T-helper 1 cell treated with Interleukin-12 subunit alpha and Interleukin-12 subunit beta and Interleukin-4 antibody, amounts not matched to agents 30 μg/mL and 1 μg/mL, for 36 hours (primary cell): Measurements from ENCODE around the gene EPHX1.
"Not testable (repeated sequence)": the region's sequence is repeated elsewhere in the genome, so short reads cannot be mapped to it uniquely, and the experiment has no call there.

Experiments
- H3K27ac Mint-ChIP-seq: one replicate; pipeline ENCODE4 v1.8.0; 2021; ENCODE audit warnings: mild to moderate bottlenecking, mixed read lengths
- H3K27me3 Mint-ChIP-seq: one replicate; pipeline ENCODE4 v1.8.0; 2021; ENCODE audit warnings: low read depth, mixed read lengths
- H3K36me3 Mint-ChIP-seq: one replicate; pipeline ENCODE4 v1.8.0; 2021; ENCODE audit warnings: low read depth, mixed read lengths
- H3K4me1 Mint-ChIP-seq: one replicate; pipeline ENCODE4 v1.8.0; 2021; ENCODE audit warnings: low read depth, mixed read lengths
- H3K4me3 Mint-ChIP-seq: one replicate; pipeline ENCODE4 v1.8.0; 2021; ENCODE audit warnings: mild to moderate bottlenecking, moderate library complexity, mixed read lengths
- H3K9me3 Mint-ChIP-seq: one replicate; pipeline ENCODE4 v1.8.0; 2021; ENCODE audit warnings: mixed read lengths

EPHX1 gene

GRCh38 chr1:225818229-225818628 is 8.3 kb downstream of the EPHX1 start:
- Mint-ChIP-seq H3K27ac (no peak overlapping the region), H3K4me3 (no peak overlapping the region), H3K4me1 (peaks cover 4% of the 10 kb centered on the region), H3K36me3 (no peaks in the 10 kb centered on the region), H3K9me3 (no peaks in the 10 kb centered on the region), H3K27me3 (peaks cover 7% of the 10 kb centered on the region)

- Mint-ChIP-seq H3K27me3 (peaks cover 7% of the 10 kb centered on the region), H3K36me3 (no peaks in the 10 kb centered on the region), H3K9me3 (no peaks in the 10 kb centered on the region), H3K27ac (no peak overlapping the region), H3K4me3 (no peak overlapping the region), H3K4me1 (peaks cover 4% of the 10 kb centered on the region)
These were observed 9.6 kb downstream of the EPHX1 start for GRCh38 chr1:225819346-225820192.

DNA sequence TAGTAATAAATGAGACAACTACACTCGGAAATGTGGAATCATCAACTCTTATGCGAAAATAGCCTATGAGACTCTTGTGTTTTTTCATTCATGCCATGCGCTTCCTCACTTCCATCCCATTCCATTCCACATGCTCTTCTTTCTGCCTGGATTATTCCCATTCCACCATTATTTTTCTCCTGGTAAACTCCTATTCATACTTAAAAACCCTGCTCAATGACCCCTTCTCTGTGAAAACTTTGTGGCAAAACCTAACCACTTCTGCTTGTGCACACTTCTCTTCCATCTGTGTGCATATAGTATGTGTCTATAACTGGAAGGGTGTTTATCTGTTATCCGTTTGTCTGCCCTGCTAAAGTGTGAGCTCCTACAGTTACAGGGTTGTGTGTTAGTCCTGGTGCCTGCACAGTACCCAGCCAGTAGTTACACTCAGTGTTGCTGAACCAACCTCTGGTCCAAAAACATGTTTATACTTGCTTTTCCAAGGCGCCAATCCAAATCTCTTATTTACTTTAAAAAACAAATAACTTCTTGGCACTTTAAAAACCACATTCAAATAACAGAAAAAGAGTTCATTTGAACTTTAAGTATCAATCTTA is 10.7 kb downstream of the EPHX1 start:
- no peak overlapping the region for H3K4me3 Mint-ChIP-seq
- H3K27ac Mint-ChIP-seq: no peak overlapping the region
- peaks cover 7% of the 10 kb centered on the region for H3K27me3 Mint-ChIP-seq
- H3K4me1 Mint-ChIP-seq: peaks cover 4% of the 10 kb centered on the region
- no peaks in the 10 kb centered on the region for H3K36me3 Mint-ChIP-seq
- no peaks in the 10 kb centered on the region for H3K9me3 Mint-ChIP-seq

DNA sequence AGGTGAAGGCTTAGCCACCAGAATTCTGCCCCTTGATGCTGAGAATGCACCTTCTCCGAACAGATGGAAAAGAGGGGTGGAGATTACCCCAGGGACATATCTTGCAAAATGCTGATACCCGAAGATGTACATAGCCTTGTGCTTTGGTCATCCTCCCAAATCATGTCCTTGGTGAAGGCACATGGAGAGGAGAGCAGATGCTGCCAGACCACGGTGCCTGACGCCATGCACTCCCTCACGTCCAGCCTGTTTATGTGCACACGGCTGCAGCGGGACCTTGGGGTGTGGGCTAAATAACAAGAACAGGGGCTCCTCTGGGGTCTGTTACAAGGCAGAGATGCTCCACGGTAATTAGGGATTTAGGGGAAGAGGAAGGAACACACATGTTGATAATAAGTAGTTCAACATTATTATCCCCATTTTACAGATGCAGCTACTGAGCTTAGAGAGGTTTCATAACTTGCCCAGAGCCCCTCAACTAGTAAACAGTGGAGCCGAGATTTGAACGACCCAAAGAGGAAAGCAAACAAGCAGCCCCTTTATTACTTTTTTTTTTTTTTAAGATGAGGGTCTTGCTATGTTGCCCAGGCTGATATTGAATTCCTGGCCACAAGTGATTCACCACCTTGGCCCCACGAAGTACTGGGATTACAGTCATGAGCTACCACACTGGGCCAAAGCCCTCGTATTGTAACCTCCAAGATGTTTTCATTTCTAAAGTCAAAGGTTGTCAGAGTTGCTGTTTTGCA is 12.9 kb downstream of the EPHX1 start:
- Mint-ChIP-seq H3K27ac (no peak overlapping the region), H3K36me3 (no peaks in the 10 kb centered on the region), H3K27me3 (peaks cover 7% of the 10 kb centered on the region), H3K4me3 (no peak overlapping the region), H3K4me1 (peaks cover 3% of the 10 kb centered on the region), H3K9me3 (no peaks in the 10 kb centered on the region)

DNA sequence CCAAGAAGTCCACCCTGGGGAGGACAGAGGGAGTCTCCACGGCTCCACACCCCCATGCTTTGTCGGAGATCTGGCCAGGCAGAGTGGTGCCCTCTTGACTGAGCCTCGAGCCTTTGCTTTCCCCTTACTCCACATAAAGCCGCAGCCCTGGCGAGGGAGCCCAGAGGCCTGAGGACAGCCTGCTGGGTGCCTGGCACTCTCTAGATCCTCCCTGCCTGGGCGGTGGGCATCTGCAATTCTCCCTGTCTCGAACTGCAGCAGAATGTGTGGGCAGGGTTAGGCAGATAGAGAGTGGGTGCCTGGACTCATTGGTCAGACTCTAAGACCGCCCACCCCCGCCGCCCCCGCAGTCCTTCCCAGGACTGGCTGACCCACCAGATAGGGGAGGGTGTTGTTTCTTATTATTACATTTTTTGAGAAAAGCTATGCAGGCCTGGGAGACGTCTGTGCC is 13.9 kb downstream of the EPHX1 start:
- Mint-ChIP-seq H3K27me3 (peaks cover 7% of the 10 kb centered on the region), H3K4me3 (no peak overlapping the region), H3K27ac (no peak overlapping the region), H3K36me3 (no peaks in the 10 kb centered on the region), H3K9me3 (no peaks in the 10 kb centered on the region), H3K4me1 (peaks cover 3% of the 10 kb centered on the region)

DNA sequence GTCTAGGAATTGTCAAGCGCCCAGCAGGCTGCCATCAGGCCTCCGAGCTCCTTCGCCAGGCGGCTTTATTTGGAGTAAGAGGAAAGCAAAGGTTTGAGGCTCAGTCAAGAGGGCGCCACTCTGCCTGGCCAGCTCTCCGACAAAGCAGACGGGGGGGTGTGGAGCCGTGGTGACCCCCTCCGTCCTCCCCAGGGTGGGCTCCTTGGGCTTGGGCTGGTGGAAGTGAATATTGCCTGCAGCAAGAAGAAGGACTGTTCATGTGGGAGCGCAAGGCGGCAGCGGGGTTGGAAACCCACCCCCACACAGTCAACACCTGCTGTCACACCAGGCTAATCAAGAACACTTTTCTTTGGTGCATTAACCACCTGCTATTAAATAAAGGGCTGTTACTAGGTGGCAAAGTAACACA is 14.6 kb downstream of the EPHX1 start:
- H3K4me3 Mint-ChIP-seq: no peak overlapping the region
- no peaks in the 10 kb centered on the region for H3K36me3 Mint-ChIP-seq
- H3K27me3 Mint-ChIP-seq: peaks cover 7% of the 10 kb centered on the region
- no peak overlapping the region for H3K27ac Mint-ChIP-seq
- no peaks in the 10 kb centered on the region for H3K9me3 Mint-ChIP-seq
- H3K4me1 Mint-ChIP-seq: peaks cover 3% of the 10 kb centered on the region

- no peak overlapping the region for H3K4me3 Mint-ChIP-seq
- peaks cover 7% of the 10 kb centered on the region for H3K27me3 Mint-ChIP-seq
- H3K27ac Mint-ChIP-seq: no peak overlapping the region
- H3K4me1 Mint-ChIP-seq: peaks cover 3% of the 10 kb centered on the region
- no peaks in the 10 kb centered on the region for H3K36me3 Mint-ChIP-seq
- H3K9me3 Mint-ChIP-seq: no peaks in the 10 kb centered on the region
These were observed 15.2 kb downstream of the EPHX1 start for GRCh38 chr1:225825078-225825477.

DNA sequence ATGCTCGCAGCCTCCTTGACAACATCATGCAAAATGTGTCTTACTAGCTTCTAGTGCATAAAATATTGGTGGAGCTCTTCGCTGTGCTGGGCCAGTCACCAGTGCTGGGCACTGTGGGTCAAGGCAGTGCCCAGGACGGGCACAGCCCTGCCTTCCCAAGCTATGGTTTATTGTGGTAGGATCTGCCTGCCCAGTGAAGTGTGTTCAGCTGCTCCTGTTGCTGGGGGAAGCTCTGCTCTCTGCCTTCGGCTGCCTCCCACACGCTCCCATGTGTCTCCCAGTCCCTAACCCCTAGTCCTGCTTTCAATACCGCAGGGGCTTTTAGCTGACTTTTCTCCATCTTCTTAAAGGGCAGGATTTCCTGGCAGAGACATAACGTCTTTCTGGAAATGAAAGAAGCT is 15.7 kb downstream of the EPHX1 start:
- Mint-ChIP-seq H3K9me3 (no peaks in the 10 kb centered on the region), H3K27ac (no peak overlapping the region), H3K27me3 (peaks cover 7% of the 10 kb centered on the region), H3K4me3 (no peak overlapping the region), H3K36me3 (no peaks in the 10 kb centered on the region), H3K4me1 (peaks cover 3% of the 10 kb centered on the region)

DNA sequence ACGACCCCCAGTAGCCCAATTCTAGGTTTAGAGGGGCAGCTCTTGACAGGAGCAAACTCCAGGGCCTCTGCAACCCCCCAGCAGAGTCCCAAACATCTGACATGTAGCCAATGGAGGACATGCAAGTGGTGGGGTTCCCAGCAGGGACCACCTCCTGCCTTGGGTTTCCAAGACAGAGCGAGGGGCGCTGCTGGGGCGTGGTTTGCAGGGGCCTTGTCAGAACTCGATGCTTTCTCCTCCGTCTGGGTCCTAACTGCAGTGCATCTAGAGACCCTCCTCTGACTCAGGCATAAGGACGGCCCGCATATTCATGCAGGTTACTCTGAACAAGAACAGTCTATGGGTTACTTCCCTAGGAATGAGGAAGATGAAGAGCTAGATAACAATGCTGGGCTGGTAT is 17.2 kb downstream of the EPHX1 start:
- H3K9me3 Mint-ChIP-seq: no peaks in the 10 kb centered on the region
- H3K4me1 Mint-ChIP-seq: peaks cover 3% of the 10 kb centered on the region
- H3K27me3 Mint-ChIP-seq: peaks cover 5% of the 10 kb centered on the region
- no peak overlapping the region for H3K4me3 Mint-ChIP-seq
- no peak overlapping the region for H3K27ac Mint-ChIP-seq
- H3K36me3 Mint-ChIP-seq: no peaks in the 10 kb centered on the region

DNA sequence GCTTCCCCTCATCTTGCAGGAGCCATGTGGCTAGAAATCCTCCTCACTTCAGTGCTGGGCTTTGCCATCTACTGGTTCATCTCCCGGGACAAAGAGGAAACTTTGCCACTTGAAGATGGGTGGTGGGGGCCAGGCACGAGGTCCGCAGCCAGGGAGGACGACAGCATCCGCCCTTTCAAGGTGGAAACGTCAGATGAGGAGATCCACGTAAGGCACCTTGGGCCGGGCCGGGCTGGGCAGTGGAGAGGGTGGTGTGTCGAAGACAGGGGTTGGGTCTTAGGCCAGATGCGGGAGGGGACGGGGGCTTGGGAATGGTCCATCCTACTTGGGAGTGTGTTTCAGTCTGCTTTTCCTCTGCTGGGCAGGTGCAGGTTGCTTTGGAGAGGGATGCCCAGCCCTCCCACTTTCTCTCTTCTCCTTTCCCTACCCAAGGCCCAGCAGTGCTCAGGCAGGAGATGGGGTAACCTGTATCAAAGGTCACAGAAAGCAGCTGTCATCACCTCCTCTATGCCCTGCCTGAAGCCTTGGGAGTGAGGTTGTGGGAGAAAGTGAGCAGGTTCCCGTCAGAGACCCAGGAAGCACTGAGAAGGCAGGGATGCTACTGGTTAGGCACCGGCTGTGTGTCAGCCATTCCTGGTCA is 18.9 kb downstream of the EPHX1 start:
- Mint-ChIP-seq H3K27me3 (no peaks in the 10 kb centered on the region), H3K4me3 (no peak overlapping the region), H3K4me1 (peaks cover 3% of the 10 kb centered on the region), H3K9me3 (no peaks in the 10 kb centered on the region), H3K27ac (no peak overlapping the region), H3K36me3 (no peaks in the 10 kb centered on the region)

GRCh38 chr1:225830841-225831240 is 20.9 kb downstream of the EPHX1 start:
- no peaks in the 10 kb centered on the region for H3K36me3 Mint-ChIP-seq
- H3K9me3 Mint-ChIP-seq: no peaks in the 10 kb centered on the region
- H3K27me3 Mint-ChIP-seq: no peaks in the 10 kb centered on the region
- no peak overlapping the region for H3K4me3 Mint-ChIP-seq
- no peak overlapping the region for H3K27ac Mint-ChIP-seq
- peaks cover 3% of the 10 kb centered on the region for H3K4me1 Mint-ChIP-seq

DNA sequence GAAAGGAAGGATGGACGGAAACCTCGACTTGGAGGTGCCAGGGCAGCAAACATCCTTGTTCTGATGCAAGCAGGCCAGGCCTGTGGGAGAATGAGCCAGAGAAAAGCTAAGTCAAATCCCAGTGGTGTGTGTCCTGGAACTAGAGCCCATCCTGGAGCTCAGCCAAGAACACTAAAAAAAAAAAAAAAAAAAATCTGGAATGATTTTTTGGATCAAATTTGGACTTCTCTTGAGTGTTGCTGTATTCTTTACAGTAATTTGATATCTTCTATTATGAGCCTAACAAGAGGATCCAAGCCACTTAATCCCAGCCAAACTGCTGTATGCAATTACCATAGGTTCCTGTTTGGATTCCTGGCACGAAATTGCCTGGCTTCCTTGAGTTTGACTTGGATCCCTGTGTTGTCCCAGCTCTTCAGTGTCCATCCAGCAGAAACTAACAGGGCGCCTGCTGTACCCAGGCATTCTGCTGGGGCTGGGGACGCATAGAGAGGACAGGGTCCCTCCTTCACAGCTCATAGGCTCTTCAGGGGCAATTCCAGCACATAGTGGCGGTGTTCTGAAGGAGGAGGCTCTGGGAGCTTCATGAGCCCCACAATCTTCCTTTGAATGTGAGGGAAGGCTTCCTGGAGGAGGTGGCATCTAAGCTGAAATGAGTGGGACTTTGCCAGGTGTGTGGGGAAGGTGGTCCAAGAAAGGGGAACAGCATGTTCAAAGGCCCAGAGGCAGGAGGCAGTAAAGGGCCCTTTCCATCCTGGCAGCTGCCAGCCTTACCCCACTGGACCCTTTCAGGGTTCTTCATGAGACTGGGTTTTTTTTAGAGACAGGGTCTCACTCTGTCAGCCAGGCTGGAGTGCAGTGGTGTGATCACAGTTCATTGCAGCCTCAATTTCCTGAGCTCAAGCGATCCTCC is 24.7 kb downstream of the EPHX1 start:
- H3K27me3 Mint-ChIP-seq: no peaks in the 10 kb centered on the region
- H3K4me1 Mint-ChIP-seq: no peaks in the 10 kb centered on the region
- no peak overlapping the region for H3K4me3 Mint-ChIP-seq
- no peak overlapping the region for H3K27ac Mint-ChIP-seq
- no peaks in the 10 kb centered on the region for H3K36me3 Mint-ChIP-seq
- H3K9me3 Mint-ChIP-seq: no peaks in the 10 kb centered on the region

DNA sequence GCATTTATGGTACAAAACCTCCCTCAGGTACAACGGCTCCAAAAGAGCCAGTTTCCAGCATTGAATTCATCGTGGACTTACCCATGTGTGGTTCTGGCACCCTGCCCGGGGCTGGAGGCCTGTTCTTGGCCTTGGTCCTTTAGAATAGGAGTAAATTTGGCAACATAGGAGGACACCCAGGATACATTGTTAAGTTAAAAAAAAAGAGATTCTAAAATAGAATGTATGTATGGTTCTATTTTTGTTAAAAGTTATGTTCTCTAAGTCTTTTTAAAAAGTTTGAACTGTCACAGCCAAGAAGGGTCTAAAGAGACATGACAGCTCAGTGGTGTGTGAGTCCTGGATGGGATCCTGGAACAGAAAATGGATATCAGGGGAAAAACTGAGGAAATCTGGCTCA is 25.9 kb downstream of the EPHX1 start:
- H3K4me3 Mint-ChIP-seq: no peak overlapping the region
- no peaks in the 10 kb centered on the region for H3K9me3 Mint-ChIP-seq
- no peaks in the 10 kb centered on the region for H3K36me3 Mint-ChIP-seq
- H3K27ac Mint-ChIP-seq: no peak overlapping the region
- no peaks in the 10 kb centered on the region for H3K27me3 Mint-ChIP-seq
- H3K4me1 Mint-ChIP-seq: no peaks in the 10 kb centered on the region

- not testable (repeated sequence) for H3K4me1 Mint-ChIP-seq, H3K36me3 Mint-ChIP-seq, H3K27ac Mint-ChIP-seq, H3K27me3 Mint-ChIP-seq, H3K9me3 Mint-ChIP-seq, H3K4me3 Mint-ChIP-seq
These were observed 26.4 kb downstream of the EPHX1 start for GRCh38 chr1:225836296-225836695.
